Memory B cell (primary cell): Measurements from ENCODE around the gene TNIP3.
"Not testable (repeated sequence)": the region's sequence is repeated elsewhere in the genome, so short reads cannot be mapped to it uniquely, and the experiment has no call there.

Experiments used
- ATAC-seq: fragments of 150-1000 bp; cut with Tn5 transposase; 2 replicates; pipeline ENCODE4 v1.10.0; 2021; ENCODE audit warnings: low read depth, mild to moderate bottlenecking, moderate library complexity
- DNase-seq, 2 donors: peaks; one replicate each; pipeline ENCODE4 v3.0.0; 2022; ENCODE audit warnings: low spot score in 2 of 2
- H3K27ac Mint-ChIP-seq: one replicate; pipeline ENCODE4 v1.8.0; 2022; ENCODE audit warnings: mild to moderate bottlenecking, moderate library complexity, mixed read lengths
- H3K27me3 Mint-ChIP-seq: one replicate; pipeline ENCODE4 v1.8.0; 2022; ENCODE audit warnings: mixed read lengths
- H3K36me3 Mint-ChIP-seq: one replicate; pipeline ENCODE4 v1.8.0; 2022; ENCODE audit warnings: mild to moderate bottlenecking, mixed read lengths
- H3K4me1 Mint-ChIP-seq: one replicate; pipeline ENCODE4 v1.8.0; 2022; ENCODE audit warnings: mixed read lengths
- H3K4me3 Mint-ChIP-seq: one replicate; pipeline ENCODE4 v1.8.0; 2022; ENCODE audit warnings: mild to moderate bottlenecking, moderate library complexity, mixed read lengths
- H3K9me3 Mint-ChIP-seq: one replicate; pipeline ENCODE4 v1.8.0; 2022; ENCODE audit warnings: mixed read lengths

TNIP3 gene

GRCh38 chr4:121164291-121164690 lies at the start of gene TNIP3:
TNIP3 (minus strand) TSS chr4:121164321; CDS start chr4:121164125, 196 bp downstream.
- H3K4me3 Mint-ChIP-seq = no peak within 1 kb of the TSS
- H3K4me1 Mint-ChIP-seq = no peaks in the 10 kb centered on the region
- no peaks in the 10 kb centered on the region for H3K36me3 Mint-ChIP-seq
- DNase-seq = no peak
- ATAC-seq = no peak
- H3K27me3 Mint-ChIP-seq = no peaks in the 10 kb centered on the region
- no peaks in the 10 kb centered on the region for H3K9me3 Mint-ChIP-seq
- H3K27ac Mint-ChIP-seq = no peak within 1 kb of the TSS

DNA sequence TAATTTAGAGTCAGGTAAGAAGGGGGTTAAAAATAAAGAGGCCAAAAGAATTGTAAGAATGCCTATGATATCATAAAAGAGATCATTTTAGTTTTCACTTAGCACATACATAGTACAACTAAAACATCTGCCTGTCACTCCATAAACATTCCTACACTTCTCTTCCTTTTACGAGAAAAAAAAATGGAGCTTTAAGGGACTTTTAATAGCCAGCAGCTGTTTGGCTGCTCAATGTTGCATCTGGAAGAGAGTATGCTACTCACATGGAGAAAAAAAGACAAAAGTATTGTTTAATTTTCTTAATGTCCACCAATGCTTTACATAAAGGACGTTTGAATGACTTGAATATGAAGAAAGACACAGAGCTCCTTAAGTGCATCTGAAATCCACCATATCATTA lies 48.7 kb upstream of the TNIP3 start:
- no peak for DNase-seq
- ATAC-seq = no peak
- no peak overlapping the region for H3K27ac Mint-ChIP-seq
- no peak overlapping the region for H3K4me3 Mint-ChIP-seq
- H3K27me3 Mint-ChIP-seq = no peaks in the 10 kb centered on the region
- peaks cover 2% of the 10 kb centered on the region for H3K9me3 Mint-ChIP-seq
- no peaks in the 10 kb centered on the region for H3K36me3 Mint-ChIP-seq
- H3K4me1 Mint-ChIP-seq = no peaks in the 10 kb centered on the region

DNA sequence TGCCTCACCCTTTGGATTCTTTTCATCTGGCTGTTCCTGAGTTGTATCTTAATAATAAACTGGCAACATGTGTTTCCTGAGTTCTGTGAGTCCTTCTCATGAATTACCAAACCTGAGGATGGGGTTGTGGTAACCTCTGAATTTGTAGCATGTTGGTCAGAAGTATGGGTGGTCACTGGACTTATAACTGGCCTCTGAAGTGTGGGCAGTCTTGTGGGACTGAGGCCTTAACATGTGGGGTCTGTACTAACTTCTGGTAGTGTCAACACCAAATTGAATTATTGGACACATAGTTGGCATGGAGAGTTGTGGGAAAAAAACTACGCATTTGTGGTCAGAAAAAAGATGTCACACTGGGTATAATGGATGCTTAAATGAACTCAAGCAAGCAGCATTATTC lies 45.0 kb upstream of the TNIP3 start:
- peaks cover 8% of the 10 kb centered on the region for H3K9me3 Mint-ChIP-seq
- no peak for DNase-seq
- H3K27ac Mint-ChIP-seq = no peak overlapping the region
- no peak for ATAC-seq
- H3K4me3 Mint-ChIP-seq = no peak overlapping the region
- no peaks in the 10 kb centered on the region for H3K27me3 Mint-ChIP-seq
- peaks cover 2% of the 10 kb centered on the region for H3K36me3 Mint-ChIP-seq
- peaks cover 4% of the 10 kb centered on the region for H3K4me1 Mint-ChIP-seq

DNA sequence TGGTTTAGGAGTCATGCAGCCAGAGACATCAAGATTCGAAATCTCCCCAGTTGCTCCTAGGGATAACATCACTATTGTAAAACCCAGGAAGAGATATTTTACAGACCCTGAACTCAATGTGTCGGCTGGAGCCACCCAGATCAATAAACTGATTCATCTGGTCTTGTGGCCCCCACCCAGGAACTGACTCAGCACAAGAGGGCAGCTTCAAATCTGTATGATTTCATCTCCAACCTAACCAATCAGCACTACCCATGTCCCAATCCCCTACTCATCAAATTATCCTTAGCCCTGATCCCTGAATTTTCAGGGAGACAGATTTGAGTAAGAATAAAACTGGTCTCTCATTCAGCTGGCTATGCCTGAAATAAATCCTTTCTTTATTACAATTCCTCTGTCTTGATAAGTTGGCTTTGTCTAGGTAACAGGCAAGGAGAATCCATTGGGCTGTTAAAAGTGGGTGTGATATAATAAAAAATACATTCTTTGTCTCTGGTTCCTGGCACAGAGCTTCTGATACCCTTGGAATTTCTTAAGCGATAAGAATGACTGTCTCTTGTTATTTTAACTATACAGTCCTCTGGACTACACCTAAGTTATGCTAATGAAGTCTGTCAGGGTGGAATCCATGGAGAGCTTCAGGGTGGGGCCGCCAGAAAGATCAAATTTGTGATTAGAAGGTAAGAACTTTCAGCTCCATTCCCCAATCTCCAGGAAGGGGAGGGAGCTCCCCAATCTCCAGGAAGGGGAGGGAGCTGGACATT lies 44.3 kb upstream of the TNIP3 start:
- no peaks in the 10 kb centered on the region for H3K27me3 Mint-ChIP-seq
- H3K27ac Mint-ChIP-seq = no peak overlapping the region
- DNase-seq (no peak), ATAC-seq (no peak)
- H3K4me3 Mint-ChIP-seq = no peak overlapping the region
- H3K36me3 Mint-ChIP-seq = peaks cover 2% of the 10 kb centered on the region
- H3K9me3 Mint-ChIP-seq = peaks cover 8% of the 10 kb centered on the region
- peaks cover 4% of the 10 kb centered on the region for H3K4me1 Mint-ChIP-seq

GRCh38 chr4:121205777-121206176 lies 41.7 kb upstream of the TNIP3 start:
- not testable (repeated sequence) for DNase-seq, H3K4me3 Mint-ChIP-seq, H3K9me3 Mint-ChIP-seq, H3K27me3 Mint-ChIP-seq, H3K36me3 Mint-ChIP-seq, H3K4me1 Mint-ChIP-seq
- ATAC-seq = peak; percentile 62
- peak overlapping the region; percentile 26 for H3K27ac Mint-ChIP-seq

DNA sequence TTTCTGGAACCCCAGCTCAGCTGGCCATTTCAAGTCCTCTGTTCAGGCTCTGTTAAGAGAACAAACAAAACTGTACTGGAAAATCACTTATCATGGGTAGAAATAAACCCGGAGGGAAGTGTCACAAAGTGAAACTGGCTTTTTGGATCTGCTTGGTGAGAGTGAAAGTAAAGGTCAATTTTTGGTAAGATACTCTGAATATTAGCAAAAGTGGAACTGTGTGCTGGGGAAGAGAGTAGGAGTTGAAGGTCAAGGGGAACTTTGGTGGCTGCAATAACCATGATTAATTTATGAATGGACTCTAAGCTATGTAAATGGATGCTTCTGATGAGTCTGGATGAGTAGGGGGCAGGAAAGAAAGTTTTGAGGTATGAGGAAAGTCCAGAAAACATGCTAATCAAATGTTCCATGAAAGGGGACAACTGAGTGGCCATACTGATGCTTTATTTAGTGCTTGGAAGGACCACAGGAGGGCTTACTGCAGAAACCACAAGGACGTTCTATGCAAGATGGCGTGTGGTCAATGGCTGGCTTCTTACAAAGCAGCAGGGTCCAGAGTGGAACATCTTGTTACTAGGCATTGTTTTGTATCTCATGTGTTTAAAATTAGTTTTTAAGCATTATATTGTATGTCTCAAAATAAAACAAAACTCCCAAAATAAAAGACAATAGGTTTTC lies 36.8 kb upstream of the TNIP3 start:
- Mint-ChIP-seq H3K9me3 (peaks cover 6% of the 10 kb centered on the region), H3K27me3 (no peaks in the 10 kb centered on the region), H3K36me3 (peaks cover 2% of the 10 kb centered on the region), H3K4me3 (peak overlapping the region; percentile 55), H3K4me1 (peaks cover 15% of the 10 kb centered on the region), H3K27ac (peak overlapping the region; percentile 2)
- no peak for DNase-seq
- ATAC-seq = peak; percentile 44

DNA sequence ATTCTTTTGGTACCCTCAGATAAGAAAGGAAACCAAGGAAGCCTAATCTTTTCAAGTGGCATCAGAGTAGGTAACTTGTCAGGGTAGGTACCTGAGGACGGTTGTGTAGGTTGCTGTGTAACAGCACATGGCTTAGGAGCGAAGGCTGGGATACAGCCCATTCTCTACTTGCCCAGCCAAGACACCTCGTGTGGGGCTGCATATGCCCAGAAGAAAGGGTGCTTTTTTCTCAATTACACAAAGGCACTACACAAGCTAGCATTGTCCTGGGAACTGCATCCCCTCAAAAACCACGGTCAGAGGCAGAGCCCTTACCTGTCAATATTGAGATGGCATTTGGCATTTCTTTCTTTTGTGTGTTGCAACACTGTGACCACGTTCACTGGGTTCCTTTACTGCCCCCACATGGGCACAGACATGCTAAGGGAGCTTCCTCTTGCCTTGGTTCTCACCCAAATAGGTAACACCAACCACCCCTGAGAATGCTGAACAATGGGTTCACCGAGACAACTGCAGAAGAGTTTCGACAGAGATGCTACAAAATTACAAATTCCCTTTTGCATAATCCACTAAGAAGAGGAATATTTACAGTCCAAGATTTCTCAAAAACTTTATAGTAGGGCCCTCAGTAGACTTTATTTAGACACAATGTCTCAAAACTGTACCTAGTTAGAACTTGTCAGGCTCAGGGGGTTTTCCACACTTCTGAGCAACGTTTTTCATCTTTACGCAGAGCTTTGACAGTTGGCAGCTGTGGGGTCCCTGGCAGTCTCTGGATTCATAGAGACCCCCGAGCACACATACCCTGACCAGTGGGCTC lies 35.8 kb upstream of the TNIP3 start:
- Mint-ChIP-seq H3K27ac (peak overlapping the region; percentile 2), H3K27me3 (no peaks in the 10 kb centered on the region), H3K36me3 (peaks cover 2% of the 10 kb centered on the region), H3K4me3 (peak overlapping the region; percentile 51), H3K4me1 (peaks cover 11% of the 10 kb centered on the region), H3K9me3 (peaks cover 2% of the 10 kb centered on the region)
- DNase-seq = no peak
- ATAC-seq = peak; percentile 81

DNA sequence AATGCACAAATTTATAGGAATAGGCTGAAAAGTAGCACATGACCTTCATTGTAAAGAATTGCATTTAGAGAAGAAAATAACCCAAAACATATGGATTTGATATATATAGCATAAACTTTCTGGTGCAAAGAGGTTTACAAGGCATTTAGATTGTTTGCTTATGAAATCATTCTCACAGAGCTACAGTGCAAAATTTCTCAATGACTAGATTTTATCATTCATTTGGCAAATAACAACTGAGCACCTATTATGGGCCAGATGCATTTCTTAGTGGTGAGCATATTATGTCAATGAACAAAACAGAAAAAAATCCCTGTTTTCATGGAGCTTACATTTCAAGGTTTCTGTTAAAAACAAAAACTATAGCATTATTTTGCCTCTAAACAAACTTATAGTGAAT lies 34.1 kb upstream of the TNIP3 start:
- ATAC-seq = no peak
- DNase-seq = no peak
- H3K4me1 Mint-ChIP-seq = peaks cover 11% of the 10 kb centered on the region
- H3K9me3 Mint-ChIP-seq = no peaks in the 10 kb centered on the region
- no peak overlapping the region for H3K27ac Mint-ChIP-seq
- H3K4me3 Mint-ChIP-seq = no peak overlapping the region
- no peaks in the 10 kb centered on the region for H3K27me3 Mint-ChIP-seq
- no peaks in the 10 kb centered on the region for H3K36me3 Mint-ChIP-seq

GRCh38 chr4:121195649-121196048 lies 31.5 kb upstream of the TNIP3 start:
- no peak for DNase-seq
- Mint-ChIP-seq H3K36me3 (no peaks in the 10 kb centered on the region), H3K9me3 (no peaks in the 10 kb centered on the region), H3K27me3 (no peaks in the 10 kb centered on the region), H3K27ac (no peak overlapping the region), H3K4me1 (peaks cover 10% of the 10 kb centered on the region), H3K4me3 (no peak overlapping the region)
- no peak for ATAC-seq

DNA sequence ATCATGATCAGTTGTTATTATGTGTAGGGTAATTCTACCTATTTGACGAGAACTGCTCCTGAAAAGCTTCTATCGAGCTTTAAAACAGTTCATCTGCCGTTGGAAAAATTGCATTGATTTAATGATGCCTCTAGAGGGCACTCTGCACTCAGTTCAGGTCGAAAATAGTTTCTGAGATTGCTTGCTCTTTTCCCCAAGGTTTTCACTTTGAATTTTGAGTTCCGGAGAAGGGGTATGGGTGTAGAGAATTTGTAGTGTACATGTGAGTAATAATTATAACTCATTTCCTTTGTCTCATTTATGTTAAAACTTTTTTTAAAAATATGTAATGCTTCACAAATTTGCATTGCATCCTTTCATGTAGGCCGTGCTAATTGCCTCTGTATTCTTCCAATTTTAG lies 28.4 kb upstream of the TNIP3 start:
- Mint-ChIP-seq H3K4me3 (peak overlapping the region; percentile 14), H3K9me3 (no peaks in the 10 kb centered on the region), H3K4me1 (peaks cover 3% of the 10 kb centered on the region), H3K36me3 (no peaks in the 10 kb centered on the region), H3K27ac (no peak overlapping the region), H3K27me3 (no peaks in the 10 kb centered on the region)
- DNase-seq (peak in 1 of 2 donors; percentile 3), ATAC-seq (no peak)

DNA sequence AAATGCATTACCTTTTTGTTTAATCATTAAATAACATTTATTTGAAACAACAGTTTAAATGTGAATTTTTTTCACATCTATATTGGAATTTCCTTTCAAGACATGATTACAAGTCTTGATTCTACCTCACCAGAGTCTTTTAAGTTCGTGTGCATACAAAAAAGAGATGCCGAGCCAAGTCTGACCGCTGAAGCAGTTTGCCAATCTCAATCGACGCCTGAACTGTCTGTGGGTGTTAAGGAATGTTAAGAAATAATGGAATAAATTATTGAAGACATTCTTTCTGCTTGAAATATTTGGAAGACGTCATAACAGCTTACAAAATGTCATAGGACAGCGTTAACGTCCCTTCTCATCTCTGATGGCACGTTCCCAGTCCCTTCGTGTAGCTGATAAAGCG lies 27.9 kb upstream of the TNIP3 start:
- no peaks in the 10 kb centered on the region for H3K9me3 Mint-ChIP-seq
- no peak overlapping the region for H3K4me3 Mint-ChIP-seq
- no peaks in the 10 kb centered on the region for H3K36me3 Mint-ChIP-seq
- DNase-seq (no peak), ATAC-seq (no peak)
- H3K27ac Mint-ChIP-seq = no peak overlapping the region
- peaks cover 3% of the 10 kb centered on the region for H3K4me1 Mint-ChIP-seq
- no peaks in the 10 kb centered on the region for H3K27me3 Mint-ChIP-seq

DNA sequence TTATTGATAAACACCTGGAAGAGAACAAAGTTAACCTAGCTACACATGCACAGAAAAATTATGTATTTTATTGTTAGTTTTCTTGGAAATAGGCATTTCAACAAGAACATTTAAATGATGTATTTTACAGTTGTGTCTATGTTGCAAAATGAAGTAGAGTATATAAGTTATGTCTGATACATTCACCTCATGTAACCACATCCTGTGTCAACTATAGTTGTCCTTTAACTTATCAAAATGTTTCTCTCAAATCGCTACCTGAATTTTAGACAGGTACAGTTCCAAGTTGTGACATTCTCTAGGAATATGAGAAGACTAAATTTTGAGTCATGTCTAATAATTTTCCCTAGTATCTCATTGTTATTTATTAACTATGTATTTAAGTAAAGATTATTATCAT lies 27.2 kb upstream of the TNIP3 start:
- no peak overlapping the region for H3K4me3 Mint-ChIP-seq
- no peaks in the 10 kb centered on the region for H3K9me3 Mint-ChIP-seq
- ATAC-seq (no peak), DNase-seq (no peak)
- H3K27me3 Mint-ChIP-seq = no peaks in the 10 kb centered on the region
- no peak overlapping the region for H3K27ac Mint-ChIP-seq
- H3K36me3 Mint-ChIP-seq = no peaks in the 10 kb centered on the region
- H3K4me1 Mint-ChIP-seq = peaks cover 3% of the 10 kb centered on the region

GRCh38 chr4:121190389-121190788 lies 26.3 kb upstream of the TNIP3 start:
- H3K27ac Mint-ChIP-seq = no peak overlapping the region
- no peaks in the 10 kb centered on the region for H3K36me3 Mint-ChIP-seq
- H3K4me3 Mint-ChIP-seq = no peak overlapping the region
- no peaks in the 10 kb centered on the region for H3K9me3 Mint-ChIP-seq
- DNase-seq (no peak), ATAC-seq (no peak)
- peaks cover 6% of the 10 kb centered on the region for H3K4me1 Mint-ChIP-seq
- no peaks in the 10 kb centered on the region for H3K27me3 Mint-ChIP-seq
